ENCODE measurements around the gene CDH4.

GRCh38 chr20:61514018-61514365 lies 261.9 kb downstream of the CDH4 start:
- TF ChIP-seq YY1 (IDR thresholded peaks at IDR 0.05; ENCODE audit: low read depth) (no peak), REST (IDR thresholded peaks at IDR 0.05; ENCODE audit: low read depth) (no peak), TEAD4 (IDR thresholded peaks at IDR 0.05) (no peak), RAD21 (IDR thresholded peaks at IDR 0.05; ENCODE audit: low read depth) (no peak), MAX (IDR thresholded peaks at IDR 0.05) (no peak), EGR1 (IDR thresholded peaks at IDR 0.05) (no peak), EP300 (IDR thresholded peaks at IDR 0.05; ENCODE audit: borderline replicate concordance) (no peak), CREB1 (IDR thresholded peaks at IDR 0.05; ENCODE audit: low read depth) (no peak), TAF1 (IDR thresholded peaks at IDR 0.05; ENCODE audit: low read depth) (no peak)

Measured in Ishikawa (cell line).